GM19351 (cell line): Measurements from ENCODE around the gene DNAH17.

Source experiments
- ATAC-seq: cut with Tn5 transposase; IDR thresholded peaks from one replicate; pipeline ENCODE4 v1.9.1; 2021; ENCODE audit warnings: mild to moderate bottlenecking, moderate library complexity; ENCODE audit not compliant: unreplicated experiment

DNAH17 gene

GRCh38 chr17:78499715-78500540 lies 77.3 kb downstream of the DNAH17 start:
- ATAC-seq = no peak

GRCh38 chr17:78498848-78499247 lies 78.3 kb downstream of the DNAH17 start:
- ATAC-seq = no peak

GRCh38 chr17:78497115-78497540 lies 80.1 kb downstream of the DNAH17 start:
- no peak for ATAC-seq

- no peak for ATAC-seq
These were observed 80.9 kb downstream of the DNAH17 start for GRCh38 chr17:78496311-78496710.

- no peak for ATAC-seq
These were observed 81.6 kb downstream of the DNAH17 start for GRCh38 chr17:78495634-78496033.

- no peak for ATAC-seq
These were observed 82.4 kb downstream of the DNAH17 start for GRCh38 chr17:78494696-78495330.

- no peak for ATAC-seq
These were observed 83.1 kb downstream of the DNAH17 start for GRCh38 chr17:78493853-78494695.

GRCh38 chr17:78493450-78493849 lies 83.7 kb downstream of the DNAH17 start:
- ATAC-seq = no peak

GRCh38 chr17:78492116-78492799 lies 84.9 kb downstream of the DNAH17 start:
- ATAC-seq = no peak

GRCh38 chr17:78491236-78492115 lies 85.7 kb downstream of the DNAH17 start:
- no peak for ATAC-seq

- no peak for ATAC-seq
These were observed 86.5 kb downstream of the DNAH17 start for GRCh38 chr17:78490673-78491072.

GRCh38 chr17:78490156-78490555 lies 87.0 kb downstream of the DNAH17 start:
- no peak for ATAC-seq

- no peak for ATAC-seq
These were observed 88.1 kb downstream of the DNAH17 start for GRCh38 chr17:78488867-78489634.

- ATAC-seq = no peak
These were observed 89.0 kb downstream of the DNAH17 start for GRCh38 chr17:78488156-78488555.

- no peak for ATAC-seq
These were observed 90.1 kb downstream of the DNAH17 start for GRCh38 chr17:78486946-78487680.

- no peak for ATAC-seq
These were observed 90.9 kb downstream of the DNAH17 start for GRCh38 chr17:78486228-78486802.

GRCh38 chr17:78485290-78486168 lies 91.7 kb downstream of the DNAH17 start:
- ATAC-seq = no peak
